ENCODE data around the gene SSBP4. TPM values are rescaled to one million over a fixed set of nuclear protein-coding genes. Genes with fewer than 3 reads are reported as not detected.

SSBP4 gene
- polyA plus RNA-seq, 3 donors: 28.1 to 83.2 (median 72.5) TPM

GRCh38 chr19:18473706-18474087 is 54.5 kb downstream of the SSBP4 start:
- H3K27ac ChIP-seq (ENCODE audit: low read depth, low read length): no peak overlapping the region
- 95 to 97% (median 96%) methylated on average over 8 of the region's 8 CpGs for WGBS, 3 donors

GRCh38 chr19:18474366-18474887 is 55.2 kb downstream of the SSBP4 start:
- 86 to 90% (median 86%) methylated on average over 13 of the region's 13 CpGs for WGBS, 3 donors
- no peak overlapping the region for H3K27ac ChIP-seq (ENCODE audit: low read depth, low read length)

- WGBS, 3 donors: 68 to 69% (median 68%) methylated on average over 5 of the region's 5 CpGs
- no peak overlapping the region for H3K27ac ChIP-seq (ENCODE audit: low read depth, low read length)
Observed at GRCh38 chr19:18475004-18475453, 55.8 kb downstream of the SSBP4 start.

DNA sequence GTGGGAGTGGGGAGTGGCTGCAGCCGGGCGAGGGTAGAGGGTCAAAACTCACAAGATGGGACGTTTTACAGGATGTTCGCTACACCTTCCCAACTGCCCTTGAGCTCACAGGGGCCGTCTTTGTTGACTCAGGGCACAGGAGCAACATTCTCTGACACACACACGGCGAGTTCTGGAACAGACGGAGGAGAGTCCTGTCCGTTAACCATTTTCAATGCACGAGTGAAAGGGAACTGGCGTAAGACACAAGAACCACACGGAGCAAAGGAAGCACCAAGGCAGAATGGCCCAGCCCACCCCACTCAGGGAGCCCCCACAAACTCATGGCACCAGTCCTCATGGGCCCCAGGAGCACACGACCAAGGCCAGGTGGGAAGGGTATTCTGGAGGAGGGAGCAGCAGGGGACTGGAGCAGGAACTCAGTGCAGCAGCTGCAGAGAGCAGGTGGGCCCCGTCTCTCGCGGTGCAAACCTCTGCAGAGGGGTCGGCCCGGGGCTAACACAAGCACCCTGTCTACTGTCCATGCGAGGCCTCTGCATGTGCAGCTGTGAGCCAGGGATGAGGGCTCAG is 56.6 kb downstream of the SSBP4 start:
- 62 to 71% (median 66%) methylated on average over 19 of the region's 19 CpGs for WGBS, 3 donors
- H3K27ac ChIP-seq (ENCODE audit: low read depth, low read length): no peak overlapping the region

DNA sequence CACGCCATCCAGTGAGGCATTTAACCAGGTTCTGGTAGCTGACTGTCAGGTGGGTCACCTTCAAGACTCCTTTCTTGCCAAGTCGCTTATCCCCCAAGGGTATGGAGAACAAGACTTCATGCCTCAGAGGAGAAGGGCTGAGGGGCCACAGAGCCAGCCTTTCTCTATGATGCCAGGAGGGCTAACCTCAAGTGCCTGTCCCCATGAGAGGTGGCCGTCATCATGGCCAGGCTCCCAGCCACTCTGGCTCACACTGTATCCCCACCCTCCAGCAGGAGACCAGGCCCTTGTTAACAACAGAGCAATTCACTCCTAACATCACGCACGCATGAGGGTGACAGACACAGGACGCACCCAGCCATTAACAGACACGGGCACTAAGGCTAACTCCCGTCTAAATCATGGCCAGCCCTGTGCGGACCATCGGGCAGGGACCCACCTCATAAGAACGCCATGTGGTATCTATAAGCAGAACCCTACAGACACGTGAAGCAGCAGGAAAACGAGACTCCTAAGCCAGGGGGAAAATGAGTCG is 57.4 kb downstream of the SSBP4 start:
- WGBS, 3 donors: 73 to 87% (median 76%) methylated on average over 14 of the region's 14 CpGs
- H3K27ac ChIP-seq (ENCODE audit: low read depth, low read length): no peak overlapping the region

DNA sequence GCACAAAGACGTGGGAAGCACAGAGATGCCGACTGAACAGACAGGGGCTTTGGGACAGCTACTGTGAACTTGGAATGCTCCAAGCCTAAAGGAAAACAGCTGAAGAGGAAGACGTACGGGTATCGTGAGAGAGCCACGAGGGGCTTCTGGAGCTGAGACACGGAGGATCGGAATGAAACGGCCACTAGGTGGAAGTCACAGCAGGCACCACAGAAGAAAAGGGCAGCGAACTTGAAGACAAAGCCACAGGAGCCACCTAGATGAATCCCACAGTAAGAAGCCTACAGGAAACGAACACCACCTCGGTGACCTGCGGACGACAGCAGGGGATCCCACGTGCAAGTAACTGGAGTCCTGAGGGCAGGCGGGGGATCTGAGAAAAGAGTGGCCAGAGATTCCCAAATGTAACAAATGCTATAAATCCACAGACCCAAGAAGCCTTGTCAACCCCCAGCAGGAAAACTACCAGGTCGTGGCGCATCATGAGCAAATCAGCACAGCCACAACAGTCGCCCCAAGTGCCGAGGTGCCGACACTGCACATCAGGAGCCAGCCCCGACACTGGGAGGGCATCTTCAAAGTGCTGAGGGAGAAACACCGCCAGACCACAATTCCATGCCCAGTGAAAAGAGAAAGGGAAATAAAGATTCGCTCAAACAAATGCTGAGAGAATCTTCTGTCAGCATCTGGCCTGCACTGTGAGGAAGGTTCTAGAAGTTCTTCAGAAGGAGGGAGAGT is 58.0 kb downstream of the SSBP4 start:
- 63 to 86% (median 65%) methylated on average over 24 of the region's 24 CpGs for WGBS, 3 donors
- no peak overlapping the region for H3K27ac ChIP-seq (ENCODE audit: low read depth, low read length)

DNA sequence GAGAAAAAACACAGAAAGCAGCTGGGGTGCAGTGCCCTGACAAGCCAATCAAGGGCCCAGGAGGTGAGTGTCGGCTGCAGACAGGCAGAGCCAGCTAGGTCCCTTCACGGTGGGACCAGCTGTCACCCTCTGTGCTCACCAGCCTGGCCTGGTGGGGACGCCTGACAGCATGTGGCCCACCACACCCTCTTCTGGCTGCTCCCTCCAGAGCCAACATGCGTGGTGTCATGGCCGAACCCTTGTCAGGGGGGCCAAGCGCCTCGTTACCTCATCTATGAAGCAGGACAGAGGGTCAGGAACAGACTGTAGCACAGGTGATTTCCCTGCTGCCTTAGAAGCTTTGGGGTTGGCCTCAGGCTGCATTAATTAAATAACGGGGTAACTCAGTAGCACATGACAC is 58.8 kb downstream of the SSBP4 start:
- peak overlapping the region; percentile 91 for H3K27ac ChIP-seq (ENCODE audit: low read depth, low read length)
- WGBS, 3 donors: 76 to 85% (median 80%) methylated on average over 8 of the region's 8 CpGs

GRCh38 chr19:18478545-18479311 is 59.5 kb downstream of the SSBP4 start:
- WGBS, 3 donors: 45 to 65% (median 48%) methylated on average over 17 of the region's 17 CpGs
- peak overlapping the region; percentile 91 for H3K27ac ChIP-seq (ENCODE audit: low read depth, low read length)

DNA sequence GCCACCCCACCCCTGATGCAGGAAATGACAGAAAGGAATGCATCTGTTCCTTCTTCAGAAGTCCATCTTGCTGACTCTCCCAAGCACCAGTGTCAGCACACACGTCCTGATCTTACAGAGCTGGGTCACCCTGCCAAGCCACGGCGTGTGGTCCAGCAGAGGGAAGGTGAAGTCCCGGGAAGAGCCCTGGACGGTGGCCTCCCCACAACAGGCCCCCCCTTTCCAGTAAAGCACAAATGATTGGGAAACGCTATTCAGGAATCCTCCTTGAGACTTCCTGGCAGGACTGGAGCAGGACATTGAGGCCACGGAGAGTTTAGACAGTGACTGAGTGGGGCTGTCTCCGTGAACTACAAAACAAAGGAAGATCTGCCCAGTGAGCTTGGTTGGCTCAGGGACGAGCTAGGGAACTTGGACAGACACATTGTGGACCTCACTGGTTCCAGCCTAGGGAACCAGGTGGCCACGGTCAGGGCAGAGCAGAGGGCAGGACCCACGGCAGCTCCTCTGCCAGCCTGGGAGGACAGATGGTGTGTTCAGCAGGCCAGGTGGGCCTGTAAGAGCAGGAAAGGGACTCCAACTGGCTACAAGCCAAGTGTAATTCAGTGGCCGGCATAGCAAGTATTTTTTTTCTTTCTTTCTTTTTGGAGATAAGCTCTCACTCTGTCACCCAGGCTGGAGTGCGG is 61.0 kb downstream of the SSBP4 start:
- peak overlapping the region; percentile 90 for H3K27ac ChIP-seq (ENCODE audit: low read depth, low read length)
- 18 to 44% (median 24%) methylated on average over 13 of the region's 13 CpGs for WGBS, 3 donors

- WGBS, 3 donors: 92 to 95% (median 94%) methylated on average over 12 of the region's 12 CpGs
- H3K27ac ChIP-seq (ENCODE audit: low read depth, low read length): no peak overlapping the region
Observed at GRCh38 chr19:18481505-18482222, 62.5 kb downstream of the SSBP4 start.

DNA sequence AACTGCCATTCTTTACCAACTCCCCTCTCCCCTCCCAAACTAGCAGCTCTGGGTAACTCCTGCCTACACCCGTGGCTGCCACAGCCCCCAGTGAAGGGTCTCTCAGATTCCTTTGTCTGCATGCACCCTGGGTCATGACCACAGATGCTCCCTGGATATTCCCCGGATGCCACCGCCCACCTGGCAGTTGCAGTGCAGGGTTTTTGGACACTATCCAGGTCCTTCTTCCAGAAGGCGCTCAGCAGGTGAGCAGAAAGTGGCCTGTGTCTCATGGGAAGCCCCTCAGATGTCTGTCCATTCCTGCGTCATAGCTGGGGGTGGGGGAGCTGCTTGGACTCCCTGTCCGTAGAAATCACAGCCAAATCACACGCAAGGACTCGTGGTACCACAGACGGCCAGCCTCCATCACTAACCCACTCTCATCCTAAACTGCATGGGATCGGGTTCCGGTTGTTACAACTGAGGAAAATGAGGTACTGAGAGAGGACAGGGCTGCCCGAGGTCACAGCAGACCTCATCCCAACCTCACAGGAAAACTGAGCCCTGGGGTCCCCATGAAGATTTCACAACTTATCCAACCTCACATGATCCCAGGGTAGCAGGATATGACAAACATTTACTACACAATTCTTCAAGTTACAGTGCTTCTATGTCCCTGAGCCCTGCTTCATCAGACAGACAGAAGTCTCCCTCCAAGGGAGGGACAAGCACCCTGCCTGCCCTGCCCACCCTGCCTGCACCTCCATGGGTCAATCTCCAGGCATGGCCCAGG is 64.1 kb downstream of the SSBP4 start:
- no peak overlapping the region for H3K27ac ChIP-seq (ENCODE audit: low read depth, low read length)
- 58 to 67% (median 64%) methylated on average over 12 of the region's 12 CpGs for WGBS, 3 donors

Other genes starting within 250 kb of the SSBP4 start
- gene IFI30, start 245.6 kb upstream of the SSBP4 start, polyA plus RNA-seq: 100 to 1,000 TPM in 1 of 3 donors, 10 to 100 TPM in 2; 30.8 to 205 (median 70.3) TPM
- gene MPV17L2, start 226.2 kb upstream of the SSBP4 start, polyA plus RNA-seq: 10 to 100 TPM in 2 of 3 donors, 1 to 10 TPM in 1; 8.0 to 14.6 (median 10.6) TPM
- 1 to 10 TPM in 2 of 3 donors, under 1 TPM in 1; 1.00 to 5.2 (median 1.5) TPM for gene RAB3A, start 215.4 kb upstream of the SSBP4 start, polyA plus RNA-seq
- 1 to 10 TPM in 1 of 3 donors, under 1 TPM in 2; 0.20 to 4.0 (median 0.22) TPM for gene PDE4C, start 193.0 kb upstream of the SSBP4 start, polyA plus RNA-seq
- 10 to 100 TPM in 1 of 3 donors, 1 to 10 TPM in 2; 1.3 to 11.2 (median 1.7) TPM for gene IQCN, start 144.9 kb upstream of the SSBP4 start, polyA plus RNA-seq
- 100 to 1,000 TPM; 165 to 392 (median 214) TPM for gene JUND, start 137.8 kb upstream of the SSBP4 start, polyA plus RNA-seq
- gene LSM4, start 96.3 kb upstream of the SSBP4 start, polyA plus RNA-seq: 100 to 1,000 TPM in 2 of 3 donors, 10 to 100 TPM in 1; 46.3 to 118 (median 100) TPM
- 10 to 100 TPM in 2 of 3 donors, 1 to 10 TPM in 1; 9.1 to 17.2 (median 14.5) TPM for gene PGPEP1, start 78.8 kb upstream of the SSBP4 start, polyA plus RNA-seq
- 100 to 1,000 TPM in 1 of 3 donors, 1 to 10 TPM in 2; 1.8 to 107 (median 3.5) TPM for gene GDF15, start 33.2 kb upstream of the SSBP4 start, polyA plus RNA-seq
- 1 to 10 TPM; 1.6 to 9.8 (median 7.1) TPM for gene LRRC25, start 21.8 kb upstream of the SSBP4 start, polyA plus RNA-seq
- gene ISYNA1, start 18.7 kb downstream of the SSBP4 start, polyA plus RNA-seq: 10 to 100 TPM; 18.3 to 55.6 (median 24.3) TPM
- gene ELL, start 102.7 kb downstream of the SSBP4 start, polyA plus RNA-seq: 10 to 100 TPM in 1 of 3 donors, 1 to 10 TPM in 2; 6.5 to 25.9 (median 9.2) TPM
- gene FKBP8, start 124.2 kb downstream of the SSBP4 start, polyA plus RNA-seq: 100 to 1,000 TPM in 2 of 3 donors, 10 to 100 TPM in 1; 90.8 to 352 (median 221) TPM
- gene KXD1, start 138.5 kb downstream of the SSBP4 start, polyA plus RNA-seq: 10 to 100 TPM; 63.6 to 92.0 (median 82.6) TPM
- gene UBA52, start 152.5 kb downstream of the SSBP4 start, polyA plus RNA-seq: 1,000 to 10,000 TPM in 2 of 3 donors, 100 to 1,000 TPM in 1; 844 to 1,559 (median 1,492) TPM
- 100 to 1,000 TPM in 1 of 3 donors, 10 to 100 TPM in 2; 70.9 to 101 (median 76.0) TPM for gene REX1BD, start 169.4 kb downstream of the SSBP4 start, polyA plus RNA-seq
- gene CRLF1, start 187.4 kb downstream of the SSBP4 start, polyA plus RNA-seq: 10 to 100 TPM in 2 of 3 donors, 1 to 10 TPM in 1; 7.0 to 57.6 (median 10.1) TPM
- 1 to 10 TPM in 2 of 3 donors, under 1 TPM in 1; 0.61 to 3.3 (median 2.0) TPM for gene TMEM59L, start 193.5 kb downstream of the SSBP4 start, polyA plus RNA-seq
- gene KLHL26, start 217.6 kb downstream of the SSBP4 start, polyA plus RNA-seq: 1 to 10 TPM; 4.8 to 7.9 (median 6.6) TPM